HepG2 (cell line): ENCODE results near the gene TMEM269. TPM values are rescaled to one million over a fixed set of nuclear protein-coding genes. Genes with fewer than 3 reads are reported as not detected.

Experiments used
- ATAC-seq: fragments of 200-7000 bp; cut with Tn5 transposase; 3 replicates; pipeline ENCODE4 v1.9.1; 2020; ENCODE audit warnings: mild to moderate bottlenecking, moderate library complexity
- BruUV-seq: library from RNA; stranded (reverse); fragments of 400-500 nt; replicated peaks from 2 replicates; lab custom pipeline; 2021; lab: Mats Ljungman, UMichigan
- CTCF ChIA-PET: fragments of 300-600 bp; formaldehyde crosslinking; extraction: SDS; loops from one replicate; lab custom pipeline; 2021; ENCODE audit warnings: low total read pairs, inconsistent platforms, low intra/inter-chr PET ratio; lab: Yijun Ruan, JAX
- POLR2A ChIA-PET: fragments of 350-600 bp; sonication (Branson Sonifier 250); formaldehyde crosslinking; loops from one replicate; lab custom pipeline; 2020; ENCODE audit warnings: antibody characterized with exemption, inconsistent platforms; lab: Yijun Ruan, JAX
- DNase-seq: peaks from one replicate; pipeline ENCODE4 v3.0.0-alpha.2; 2015; ENCODE audit warnings: low spot score
- FAIRE-seq: peaks from 3 replicates; lab custom pipeline; 2011; peaks lifted over from hg19 to GRCh38; lab: Jason Lieb, UNC
- H2AFZ ChIP-seq: one replicate; pipeline ENCODE4 v1.6.1; 2011; ENCODE audit warnings: low read length, inconsistent platforms
- H3K27ac ChIP-seq: fragments of 300-600 bp; 3 replicates; pipeline ENCODE4 v1.8.0; 2011; ENCODE audit warnings: mixed run types, mild to moderate bottlenecking, mixed read lengths, low read length, inconsistent platforms; ENCODE audit not compliant: insufficient read depth; ENCODE audit errors: extremely low read length
- H3K27me3 ChIP-seq, 2 experiments: fragments of 200-600 bp in 1 of 2; 2 replicates in 1 of 2; 3 replicates in 1 of 2; pipeline versions ENCODE4 v1.6.0 to v1.8.0; 2011; ENCODE audit warnings: low read length in 2 of 2, mild to moderate bottlenecking in 2 of 2, moderate library complexity in 2 of 2, inconsistent platforms in 1 of 2; ENCODE audit not compliant: insufficient read depth in 2 of 2, control insufficient read depth in 1 of 2
- H3K36me3 ChIP-seq, 2 experiments: fragments of 200-600 bp in 1 of 2; replicated peaks in 1 of 2; 2 replicates in 1 of 2; 3 replicates in 1 of 2; pipeline versions ENCODE4 v1.5.1 to v1.8.0; 2011; ENCODE audit warnings: low read length in 2 of 2, inconsistent platforms in 1 of 2; ENCODE audit not compliant: insufficient read depth in 2 of 2, control insufficient read depth in 1 of 2
- H3K4me1 ChIP-seq: 2 replicates; pipeline ENCODE4 v1.5.1; 2012; ENCODE audit warnings: low read length, inconsistent platforms; ENCODE audit not compliant: insufficient read depth
- H3K4me2 ChIP-seq: 2 replicates; pipeline ENCODE4 v1.6.0; 2011; ENCODE audit warnings: low read depth, low read length, inconsistent platforms
- H3K4me3 ChIP-seq, 3 experiments: fragments of 200-600 bp in 1 of 3; sonication (generic), shearing (Covaris generic) in 1 of 3; replicated peaks in 1 of 3; 2 replicates each; pipeline ENCODE4 v1.5.1; 2011 to 2016; ENCODE audit warnings: low read length in 3 of 3, inconsistent platforms in 2 of 3, low read depth in 2 of 3, mild to moderate bottlenecking in 2 of 3, control low read depth in 1 of 3, mixed read lengths in 1 of 3; ENCODE audit not compliant: insufficient read depth in 1 of 3
- H3K79me2 ChIP-seq: one replicate; pipeline ENCODE4 v1.6.1; 2011; ENCODE audit warnings: low read length, inconsistent platforms; ENCODE audit not compliant: insufficient read depth
- H3K9ac ChIP-seq: 2 replicates; pipeline ENCODE4 v1.6.0; 2011; ENCODE audit warnings: mild to moderate bottlenecking, low read depth, low read length, inconsistent platforms; ENCODE audit not compliant: insufficient read depth
- H3K9me3 ChIP-seq: 2 replicates; pipeline ENCODE4 v1.5.1; 2012; ENCODE audit warnings: mild to moderate bottlenecking, low read length
- H4K20me1 ChIP-seq: 2 replicates; pipeline ENCODE4 v1.6.0; 2011; ENCODE audit warnings: inconsistent platforms, mild to moderate bottlenecking, low read length, moderate library complexity; ENCODE audit not compliant: insufficient read depth
- NFE2L2 ChIP-seq: fragments of 150-350 bp; IDR thresholded peaks from 2 replicates; pipeline ENCODE4 v1.6.1; 2014; ENCODE audit warnings: low read length
- NFIC ChIP-seq: IDR thresholded peaks from 2 replicates; pipeline ENCODE4 v1.6.1; 2012; ENCODE audit warnings: mild to moderate bottlenecking, low read length, inconsistent platforms
- PRMT3 ChIP-seq: sonication (generic); formaldehyde crosslinking; IDR thresholded peaks from 2 replicates; pipeline ENCODE4 v1.8.1; 2022; ENCODE audit warnings: low read depth, mild to moderate bottlenecking, moderate library complexity, missing genetic modification reagents, borderline replicate concordance
- THAP8 ChIP-seq: sonication (generic); formaldehyde crosslinking; IDR thresholded peaks from 2 replicates; pipeline ENCODE4 v1.5.1; 2020; ENCODE audit warnings: missing genetic modification reagents, mild to moderate bottlenecking, borderline replicate concordance
- XRCC5 ChIP-seq: fragments of 200-400 bp; formaldehyde crosslinking; optimal IDR thresholded peaks from 2 replicates; pipeline ENCODE3; 2017; ENCODE audit warnings: mild to moderate bottlenecking, low read length
- ZBED4 ChIP-seq: sonication (generic); formaldehyde crosslinking; IDR thresholded peaks from 2 replicates; pipeline ENCODE4 v1.4.0; 2020; ENCODE audit warnings: missing genetic modification reagents, borderline replicate concordance
- ZBTB3 ChIP-seq: sonication (generic); formaldehyde crosslinking; IDR thresholded peaks from 2 replicates; pipeline ENCODE4 v1.4.0; 2020; ENCODE audit warnings: low read depth, mild to moderate bottlenecking, moderate library complexity, missing genetic modification reagents, borderline replicate concordance
- ZNF138 ChIP-seq: sonication (generic); formaldehyde crosslinking; IDR thresholded peaks from 2 replicates; pipeline ENCODE4 v1.5.0; 2020; ENCODE audit warnings: mild to moderate bottlenecking, low read depth, missing genetic modification reagents
- ZNF143 ChIP-seq: sonication (generic); formaldehyde crosslinking; IDR thresholded peaks from 2 replicates; pipeline ENCODE4 v1.4.0; 2020; ENCODE audit warnings: missing genetic modification reagents
- ZNF280B ChIP-seq: sonication (generic); formaldehyde crosslinking; IDR thresholded peaks from 2 replicates; pipeline ENCODE4 v1.5.0; 2020; ENCODE audit warnings: missing genetic modification reagents, mild to moderate bottlenecking, borderline replicate concordance
- ZNF296 ChIP-seq: sonication (generic); formaldehyde crosslinking; conservative IDR thresholded peaks from 2 replicates; pipeline ENCODE4 v1.5.0; 2020; ENCODE audit warnings: mild to moderate bottlenecking, missing genetic modification reagents
- ZNF367 ChIP-seq: sonication (generic); formaldehyde crosslinking; IDR thresholded peaks from 2 replicates; pipeline ENCODE4 v1.4.0; 2020; ENCODE audit warnings: missing genetic modification reagents, borderline replicate concordance
- ZNF710 ChIP-seq: sonication (generic); formaldehyde crosslinking; IDR thresholded peaks from 2 replicates; pipeline ENCODE4 v1.5.0; 2020; ENCODE audit warnings: mild to moderate bottlenecking, missing genetic modification reagents, borderline replicate concordance
- ZSCAN30 ChIP-seq: sonication (generic); formaldehyde crosslinking; IDR thresholded peaks from 2 replicates; pipeline ENCODE4 v1.5.0; 2020; ENCODE audit warnings: mild to moderate bottlenecking, missing genetic modification reagents
- WGBS: methylation state at CpG from one replicate; pipeline ENCODE4 v1.1.6; 2017; ENCODE audit warnings: low lambda C conversion rate; 5-methylcytosine and 5-hydroxymethylcytosine counted together
- in situ Hi-C: cut with HindIII; loops from 2 replicates; pipeline ENCODE4 v1.10.0; 2017; ENCODE audit warnings: low pct_unique_long_range_greater_than_20kb; ENCODE audit not compliant: extremely low pct_ligation_motif_present
- intact Hi-C: fragments of 100-400 bp; cut with micrococcal nuclease; formaldehyde crosslinking; loops from one replicate; pipeline ENCODE4 v1.10.0; 2022; ENCODE audit not compliant: unreplicated experiment
- polyA plus RNA-seq, 8 experiments: library from polyadenylated mRNA; depleted of rRNA in 3 of 8; stranded (reverse) in 7 of 8; unstranded in 1 of 8; fragments of >200 nt; fragmentation: Illumina TruSeq in 4 of 8; extraction: Trizol in 4 of 8; gene quantifications; 2 replicates each; pipeline versions ENCODE4 v1.2.1 to v1.2.3, GENCODE V29; 2011 to 2016; ENCODE audit warnings: low read depth in 4 of 8, missing spikeins in 1 of 8, mixed read lengths in 1 of 8; ENCODE audit not compliant: insufficient read depth in 1 of 8
- total RNA-seq, 5 experiments: library from RNA; depleted of rRNA; stranded (reverse); fragments of >200 nt; fragmentation: Illumina TruSeq; extraction: Trizol; gene quantifications; 2 replicates each; pipeline ENCODE4 v1.2.3, GENCODE V29; 2016; ENCODE audit warnings: low read depth in 1 of 5

Gene TMEM269
- total and polyA plus RNA-seq, 2 of the 13 experiments (the other 11 are each of a cell fraction or from before 2014, with no cell fraction given): 0.15 to 0.21 TPM

- TF ChIP-seq ZNF710 (CRISPR knock-in tag): no peak
- TF ChIP-seq THAP8 (CRISPR knock-in tag): no peak
- TF ChIP-seq ZNF296 (CRISPR knock-in tag): no peak
- TF ChIP-seq PRMT3 (CRISPR knock-in tag): no peak
Observed at GRCh38 chr1:42844592-42845140, 59.9 kb downstream of the TMEM269 start (continued).

GRCh38 chr1:42845193-42845592 lies 60.4 kb downstream of the TMEM269 start:
- Histone ChIP-seq H3K4me2 (peak overlapping the region; percentile 81), H2AFZ (no peak overlapping the region), H4K20me1 (no peaks in the 10 kb centered on the region), H3K4me1 (peaks cover 24% of the 10 kb centered on the region), H3K36me3 (peaks cover 2 to 9% of the 10 kb centered on the region in 2 experiments; a peak in 3 of 5 replicates), H3K27me3 (no peaks in the 10 kb centered on the region; a peak in 1 of 5 replicates), H3K9me3 (no peaks in the 10 kb centered on the region), H3K79me2 (peaks cover 19% of the 10 kb centered on the region), H3K9ac (no peak overlapping the region), H3K27ac (no peak overlapping the region), H3K4me3 (peak overlapping the region in 2 of 3 experiments; percentile 84 to 97; a peak in 3 of 6 replicates)
- BruUV-seq: no TSS peak
- 85% methylated on average over 1 of the region's 1 CpG for whole genome bisulfite sequencing
- in situ Hi-C loops: loop anchor here (5.0 kb wide), 1 partner anchor 57 kb away; no protein-coding TSS in a partner anchor
- DNase-seq (no peak), FAIRE-seq (no peak), ATAC-seq (no peak)
- ChIA-PET POLR2A (interaction anchor here (1.1 to 2.8 kb wide), 3 partner anchors 23 to 112 kb away, joined by 3 to 29 read pairs (median 8); partner anchors contain the start of genes C1orf50 and P3H1), CTCF (no interaction called here)
- intact Hi-C loops: loop anchor here (2.0 kb wide), 1 partner anchor 26 kb away; no protein-coding TSS in a partner anchor
- no peak for TF ChIP-seq ZBED4 (CRISPR knock-in tag)
- no peak for TF ChIP-seq XRCC5
- no peak for TF ChIP-seq ZBTB3 (CRISPR knock-in tag)
- no peak for TF ChIP-seq ZNF143
- no peak for TF ChIP-seq ZNF367 (CRISPR knock-in tag)
- TF ChIP-seq ZSCAN30 (CRISPR knock-in tag): no peak
- no peak for TF ChIP-seq NFIC
- TF ChIP-seq NFE2L2: no peak
- no peak for TF ChIP-seq ZNF280B (CRISPR knock-in tag)
- no peak for TF ChIP-seq ZNF138
